ENCODE data around the gene RABGAP1L. TPM values are rescaled to one million over a fixed set of nuclear protein-coding genes. Genes with fewer than 3 reads are reported as not detected.

Gene RABGAP1L
- total RNA-seq, 1 donor from 2014 or later, result 48.5 TPM

DNA sequence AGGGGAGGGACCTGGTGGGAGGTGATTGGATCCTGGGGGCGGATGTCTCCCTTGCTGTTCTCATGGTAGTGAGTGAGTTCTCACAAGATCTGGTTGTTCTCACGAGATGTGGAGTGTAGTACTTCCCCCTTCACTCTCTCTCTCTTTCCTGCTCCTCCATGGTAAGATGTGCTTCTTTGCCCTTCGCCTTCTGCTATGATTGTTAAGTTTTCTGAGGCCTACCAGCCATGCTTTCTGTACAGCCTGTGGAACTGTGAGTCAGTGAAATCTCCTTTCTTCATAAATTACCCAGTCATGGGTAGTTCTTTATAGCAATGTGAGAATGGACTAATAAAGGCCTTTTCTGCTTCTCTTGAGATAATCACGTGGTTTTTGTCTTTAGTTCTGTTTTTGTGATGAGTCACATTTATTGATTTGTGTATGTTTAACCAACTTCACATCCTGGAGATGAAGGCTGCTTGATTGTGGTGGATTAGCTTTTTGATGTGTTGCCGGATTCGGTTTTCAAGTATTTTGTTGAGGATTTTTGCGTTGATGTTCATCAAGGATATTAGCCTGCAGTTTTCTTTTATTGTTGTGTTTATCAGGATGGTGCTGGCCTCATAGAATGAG lies 45.5 kb downstream of the RABGAP1L start:
- DNase-seq (ENCODE audit: low spot score in 2 of 2, unreplicated experiment in 2 of 2), result no peak
- Mint-ChIP-seq H3K9me3 (peaks cover 15% of the 10 kb centered on the region), H3K27me3 (ENCODE audit: low read depth) (no peaks in the 10 kb centered on the region), H3K4me3 (no peak overlapping the region), H3K4me1 (no peaks in the 10 kb centered on the region), H3K27ac (no peak overlapping the region), H3K36me3 (peaks cover 6% of the 10 kb centered on the region)
- TF ChIP-seq, protein P1, sequence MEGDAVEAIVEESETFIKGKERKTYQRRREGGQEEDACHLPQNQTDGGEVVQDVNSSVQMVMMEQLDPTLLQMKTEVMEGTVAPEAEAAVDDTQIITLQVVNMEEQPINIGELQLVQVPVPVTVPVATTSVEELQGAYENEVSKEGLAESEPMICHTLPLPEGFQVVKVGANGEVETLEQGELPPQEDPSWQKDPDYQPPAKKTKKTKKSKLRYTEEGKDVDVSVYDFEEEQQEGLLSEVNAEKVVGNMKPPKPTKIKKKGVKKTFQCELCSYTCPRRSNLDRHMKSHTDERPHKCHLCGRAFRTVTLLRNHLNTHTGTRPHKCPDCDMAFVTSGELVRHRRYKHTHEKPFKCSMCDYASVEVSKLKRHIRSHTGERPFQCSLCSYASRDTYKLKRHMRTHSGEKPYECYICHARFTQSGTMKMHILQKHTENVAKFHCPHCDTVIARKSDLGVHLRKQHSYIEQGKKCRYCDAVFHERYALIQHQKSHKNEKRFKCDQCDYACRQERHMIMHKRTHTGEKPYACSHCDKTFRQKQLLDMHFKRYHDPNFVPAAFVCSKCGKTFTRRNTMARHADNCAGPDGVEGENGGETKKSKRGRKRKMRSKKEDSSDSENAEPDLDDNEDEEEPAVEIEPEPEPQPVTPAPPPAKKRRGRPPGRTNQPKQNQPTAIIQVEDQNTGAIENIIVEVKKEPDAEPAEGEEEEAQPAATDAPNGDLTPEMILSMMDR (IDR thresholded peaks at IDR 0.05; ENCODE audit: unreplicated experiment), result no peak

DNA sequence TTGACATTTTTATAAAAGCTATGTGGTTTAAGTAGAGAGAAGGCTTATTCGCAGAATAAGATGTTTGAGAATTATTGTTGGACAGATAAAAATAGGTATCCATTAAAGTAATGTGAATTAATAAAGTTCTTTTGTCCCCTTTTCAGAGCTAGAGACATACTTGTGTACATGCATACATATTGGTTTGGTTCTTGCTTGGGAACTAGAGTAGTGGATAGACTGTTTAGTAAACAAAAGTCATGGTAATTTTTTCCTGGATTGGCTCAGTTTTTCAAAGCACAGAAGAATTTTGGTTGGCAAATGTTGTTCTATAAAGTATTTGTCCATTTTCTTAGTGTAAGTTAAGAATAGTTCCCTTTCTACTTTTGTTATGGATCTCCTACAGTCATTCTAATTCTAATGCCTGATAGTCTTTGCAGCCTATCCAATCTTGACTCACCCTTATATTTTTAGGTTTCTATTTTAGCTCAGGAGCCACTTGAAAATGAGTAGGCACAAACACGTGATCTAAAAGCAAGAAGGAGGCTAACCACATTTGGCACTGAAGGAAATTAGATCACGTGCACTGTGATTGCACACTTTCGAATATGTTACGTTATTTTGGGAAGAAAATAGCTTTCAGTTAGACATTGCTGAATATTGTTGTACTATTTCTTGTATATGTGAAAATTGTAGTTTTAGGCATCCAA lies 47.0 kb downstream of the RABGAP1L start:
- TF ChIP-seq, protein P1 (IDR thresholded peaks at IDR 0.05; ENCODE audit: unreplicated experiment), result no peak
- H3K9me3 Mint-ChIP-seq, result peaks cover 30% of the 10 kb centered on the region
- no peak overlapping the region for H3K4me3 Mint-ChIP-seq
- no peak for DNase-seq (ENCODE audit: low spot score in 2 of 2, unreplicated experiment in 2 of 2)
- H3K4me1 Mint-ChIP-seq, result no peaks in the 10 kb centered on the region
- no peaks in the 10 kb centered on the region for H3K27me3 Mint-ChIP-seq (ENCODE audit: low read depth)
- peaks cover 15% of the 10 kb centered on the region for H3K36me3 Mint-ChIP-seq
- H3K27ac Mint-ChIP-seq, result no peak overlapping the region

DNA sequence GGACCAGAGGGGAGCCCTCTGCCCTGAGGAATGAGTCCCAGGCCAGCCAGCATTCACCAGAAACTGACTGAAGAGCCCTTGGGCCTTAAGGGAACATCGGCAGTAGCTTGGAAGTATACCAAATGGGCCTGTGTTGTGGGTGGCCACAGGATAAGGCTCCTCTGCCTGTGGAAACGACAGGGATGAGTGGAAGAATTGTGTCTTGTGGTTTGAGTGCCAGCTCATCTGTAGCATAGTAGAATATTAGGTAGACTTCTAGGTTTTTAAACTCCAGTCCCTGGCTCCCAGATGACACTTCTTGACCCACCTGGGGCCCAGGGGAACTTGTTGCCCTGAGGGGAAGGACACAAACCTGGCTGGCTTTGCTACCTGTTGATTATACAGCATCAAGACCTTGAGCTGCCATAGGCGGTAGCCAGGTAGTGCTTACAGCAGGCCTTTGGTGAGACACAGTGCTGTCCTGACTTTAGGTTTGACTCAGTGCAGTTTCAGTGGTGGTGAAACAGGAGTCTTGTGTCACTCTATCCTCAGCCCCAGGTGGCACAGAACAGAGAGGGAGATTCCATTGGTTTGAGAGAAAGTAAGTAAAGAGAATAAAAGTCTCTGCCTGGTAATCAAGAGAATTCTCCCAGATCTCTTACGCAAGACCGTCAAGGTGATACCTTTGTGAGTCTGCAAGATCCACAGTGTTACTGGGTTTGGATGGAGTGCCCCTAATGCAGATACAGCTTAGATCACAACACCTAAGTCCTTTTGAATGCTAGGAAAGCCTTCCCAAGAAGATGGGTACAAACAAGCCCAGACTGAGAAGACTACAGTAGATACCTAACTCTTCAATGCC lies 50.2 kb downstream of the RABGAP1L start:
- no peak for DNase-seq (ENCODE audit: low spot score in 2 of 2, unreplicated experiment in 2 of 2)
- peaks cover 8% of the 10 kb centered on the region for H3K36me3 Mint-ChIP-seq
- no peaks in the 10 kb centered on the region for H3K27me3 Mint-ChIP-seq (ENCODE audit: low read depth)
- no peaks in the 10 kb centered on the region for H3K4me1 Mint-ChIP-seq
- H3K27ac Mint-ChIP-seq, result no peak overlapping the region
- TF ChIP-seq, protein P1 (IDR thresholded peaks at IDR 0.05; ENCODE audit: unreplicated experiment), result no peak
- no peak overlapping the region for H3K4me3 Mint-ChIP-seq
- peaks cover 26% of the 10 kb centered on the region for H3K9me3 Mint-ChIP-seq

DNA sequence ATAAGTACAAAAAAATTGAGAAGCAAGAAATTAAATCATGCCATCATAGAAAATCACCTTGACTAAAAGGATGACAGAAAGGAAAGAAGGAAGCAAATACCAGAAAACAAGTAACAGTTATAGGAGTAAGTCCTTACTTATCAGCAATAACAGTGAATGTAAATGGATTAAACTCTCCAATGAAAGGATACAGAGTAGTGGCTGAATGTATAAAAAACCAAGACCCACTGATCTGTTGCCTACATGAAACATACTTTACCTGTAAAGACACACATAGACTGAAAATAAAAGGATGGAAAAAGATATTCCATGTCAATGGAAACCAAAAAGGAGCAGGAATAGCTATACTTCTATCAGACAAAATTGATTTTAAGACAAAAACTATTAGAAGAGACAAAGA lies 52.2 kb downstream of the RABGAP1L start:
- Mint-ChIP-seq H3K36me3 (peaks cover 8% of the 10 kb centered on the region), H3K27ac (no peak overlapping the region), H3K9me3 (peaks cover 26% of the 10 kb centered on the region), H3K27me3 (ENCODE audit: low read depth) (no peaks in the 10 kb centered on the region), H3K4me3 (no peak overlapping the region), H3K4me1 (no peaks in the 10 kb centered on the region)
- TF ChIP-seq, protein P1 (IDR thresholded peaks at IDR 0.05; ENCODE audit: unreplicated experiment), result no peak
- no peak for DNase-seq (ENCODE audit: low spot score in 2 of 2, unreplicated experiment in 2 of 2)

DNA sequence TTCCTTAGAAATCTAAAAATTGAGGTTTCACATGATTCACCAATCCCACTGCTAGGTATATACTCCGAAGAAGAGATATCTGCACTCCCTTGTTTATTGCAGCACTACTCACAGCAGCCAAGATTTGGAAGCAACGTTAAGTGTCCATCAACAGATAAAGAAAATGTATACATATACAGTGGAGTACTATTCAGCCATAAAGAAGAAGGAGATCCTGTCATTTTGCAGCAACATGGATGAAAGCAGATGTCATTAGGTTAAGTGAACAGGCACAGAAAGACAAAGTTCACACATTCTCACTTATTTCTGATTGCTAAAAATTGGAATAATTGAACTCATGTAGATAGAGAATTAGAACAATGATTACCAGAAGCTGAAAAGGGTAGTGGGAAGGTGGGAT lies 56.4 kb downstream of the RABGAP1L start:
- H3K36me3 Mint-ChIP-seq, result no peaks in the 10 kb centered on the region

More for the DNA sequence above, 56.4 kb downstream of the RABGAP1L start:
- peaks cover 16% of the 10 kb centered on the region for H3K9me3 Mint-ChIP-seq
- TF ChIP-seq, protein P1 (IDR thresholded peaks at IDR 0.05; ENCODE audit: unreplicated experiment), result no peak
- DNase-seq (ENCODE audit: low spot score in 2 of 2, unreplicated experiment in 2 of 2), result no peak
- H3K27me3 Mint-ChIP-seq (ENCODE audit: low read depth), result no peaks in the 10 kb centered on the region
- H3K27ac Mint-ChIP-seq, result no peak overlapping the region
- H3K4me1 Mint-ChIP-seq, result no peaks in the 10 kb centered on the region
- no peak overlapping the region for H3K4me3 Mint-ChIP-seq
